ENCODE measurements around the gene EI24.
"Not testable (repeated sequence)": the region's sequence is repeated elsewhere in the genome, so short reads cannot be mapped to it uniquely, and the experiment has no call there.

Gene EI24

GRCh38 chr11:125568970-125569914 is at the start of gene EI24:
TSS of gene EI24 (plus strand) at chr11:125569477. CDS start at chr11:125572528, 3,051 bp downstream.
- peak; percentile 96 for DNase-seq (ENCODE audit: low read depth)
- TF ChIP-seq CTCF (IDR thresholded peaks at IDR 0.05; ENCODE audit: insufficient read depth, low read depth, low read length, missing control alignments) = peak; percentile 68
- H3K4me3 ChIP-seq (ENCODE audit: low read depth, low read length) = peak within 1 kb of the TSS; percentile 99

GRCh38 chr11:125519860-125520834 is 49.1 kb upstream of the EI24 start:
- H3K4me3 ChIP-seq (ENCODE audit: low read depth, low read length) = no peak overlapping the region
- DNase-seq (ENCODE audit: low read depth) = no peak
- no peak for TF ChIP-seq CTCF (IDR thresholded peaks at IDR 0.05; ENCODE audit: insufficient read depth, low read depth, low read length, missing control alignments)

- no peak for DNase-seq (ENCODE audit: low read depth)
- no peak for TF ChIP-seq CTCF (IDR thresholded peaks at IDR 0.05; ENCODE audit: insufficient read depth, low read depth, low read length, missing control alignments)
- H3K4me3 ChIP-seq (ENCODE audit: low read depth, low read length) = no peak overlapping the region
Observed at GRCh38 chr11:125525303-125525702, 44.0 kb upstream of the EI24 start.

GRCh38 chr11:125532668-125533067 is 36.6 kb upstream of the EI24 start:
- H3K4me3 ChIP-seq (ENCODE audit: low read depth, low read length) = no peak overlapping the region
- DNase-seq (ENCODE audit: low read depth) = no peak
- TF ChIP-seq CTCF (IDR thresholded peaks at IDR 0.05; ENCODE audit: insufficient read depth, low read depth, low read length, missing control alignments) = no peak

- H3K4me3 ChIP-seq (ENCODE audit: low read depth, low read length) = no peak overlapping the region
- no peak for DNase-seq (ENCODE audit: low read depth)
- TF ChIP-seq CTCF (IDR thresholded peaks at IDR 0.05; ENCODE audit: insufficient read depth, low read depth, low read length, missing control alignments) = no peak
Observed at GRCh38 chr11:125535585-125535984, 33.7 kb upstream of the EI24 start.

- not testable (repeated sequence) for DNase-seq (ENCODE audit: low read depth); H3K4me3 ChIP-seq (ENCODE audit: low read depth, low read length)
Observed at GRCh38 chr11:125536834-125537233, 32.4 kb upstream of the EI24 start.

- DNase-seq (ENCODE audit: low read depth) = no peak
- no peak for TF ChIP-seq CTCF (IDR thresholded peaks at IDR 0.05; ENCODE audit: insufficient read depth, low read depth, low read length, missing control alignments)
- no peak overlapping the region for H3K4me3 ChIP-seq (ENCODE audit: low read depth, low read length)
Observed at GRCh38 chr11:125542709-125543108, 26.6 kb upstream of the EI24 start.
